GM18508 (cell line): ENCODE results near the gene PHYH.
"Not testable (repeated sequence)": the region's sequence is repeated elsewhere in the genome, so short reads cannot be mapped to it uniquely, and the experiment has no call there.

ENCODE experiments used
- ATAC-seq: cut with Tn5 transposase; IDR thresholded peaks from one replicate; pipeline ENCODE4 v1.9.1; 2021; ENCODE audit warnings: moderate number of reproducible peaks; ENCODE audit not compliant: insufficient read depth, unreplicated experiment

PHYH gene

DNA sequence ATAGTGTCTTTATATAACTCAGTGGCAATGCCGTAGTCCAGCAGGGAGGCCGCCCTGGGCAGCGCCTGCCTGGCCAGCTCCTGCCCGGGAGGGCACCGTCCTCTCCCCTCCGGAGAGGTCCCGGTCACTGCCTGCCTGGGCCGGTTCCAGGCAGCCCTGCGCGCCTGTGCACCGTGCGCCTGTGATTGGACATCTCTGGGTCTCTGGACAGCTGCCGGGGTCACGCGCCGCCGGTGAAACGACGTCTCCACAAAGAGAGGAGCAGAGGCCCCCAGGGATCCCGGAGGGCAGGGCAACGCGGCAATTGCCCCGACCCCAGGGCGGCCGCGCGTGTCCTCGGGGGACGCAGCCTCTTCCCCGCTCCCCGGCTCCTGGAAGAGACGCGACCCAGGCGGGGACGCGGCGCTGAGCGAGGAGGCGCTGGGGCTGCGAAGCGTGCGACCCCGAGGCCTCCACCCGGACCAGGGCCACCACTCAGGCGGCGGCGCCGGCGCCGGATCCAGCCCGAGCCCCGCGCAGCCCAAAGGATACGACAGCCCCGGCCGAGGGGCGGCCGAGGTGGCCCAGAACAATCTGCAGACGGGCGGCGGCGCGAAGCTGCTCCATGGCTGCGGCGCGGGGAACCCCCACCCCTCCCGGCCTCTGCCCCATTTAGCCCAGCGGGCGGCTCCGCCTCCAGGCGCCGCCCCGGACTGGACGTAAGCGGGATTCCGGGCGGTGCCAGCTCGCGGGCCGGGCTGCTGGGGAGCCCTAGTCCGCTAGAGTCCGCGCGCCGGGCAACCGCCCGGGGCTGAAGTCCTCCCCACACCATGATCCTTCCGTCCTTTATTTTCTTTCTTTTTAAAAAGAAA lies at the start of gene PHYH:
Gene PHYH (minus strand): TSS at position 628 of the 851 bp plus-strand sequence. CDS start 22 bp downstream, at position 606.
- ATAC-seq = peak; percentile 31

DNA sequence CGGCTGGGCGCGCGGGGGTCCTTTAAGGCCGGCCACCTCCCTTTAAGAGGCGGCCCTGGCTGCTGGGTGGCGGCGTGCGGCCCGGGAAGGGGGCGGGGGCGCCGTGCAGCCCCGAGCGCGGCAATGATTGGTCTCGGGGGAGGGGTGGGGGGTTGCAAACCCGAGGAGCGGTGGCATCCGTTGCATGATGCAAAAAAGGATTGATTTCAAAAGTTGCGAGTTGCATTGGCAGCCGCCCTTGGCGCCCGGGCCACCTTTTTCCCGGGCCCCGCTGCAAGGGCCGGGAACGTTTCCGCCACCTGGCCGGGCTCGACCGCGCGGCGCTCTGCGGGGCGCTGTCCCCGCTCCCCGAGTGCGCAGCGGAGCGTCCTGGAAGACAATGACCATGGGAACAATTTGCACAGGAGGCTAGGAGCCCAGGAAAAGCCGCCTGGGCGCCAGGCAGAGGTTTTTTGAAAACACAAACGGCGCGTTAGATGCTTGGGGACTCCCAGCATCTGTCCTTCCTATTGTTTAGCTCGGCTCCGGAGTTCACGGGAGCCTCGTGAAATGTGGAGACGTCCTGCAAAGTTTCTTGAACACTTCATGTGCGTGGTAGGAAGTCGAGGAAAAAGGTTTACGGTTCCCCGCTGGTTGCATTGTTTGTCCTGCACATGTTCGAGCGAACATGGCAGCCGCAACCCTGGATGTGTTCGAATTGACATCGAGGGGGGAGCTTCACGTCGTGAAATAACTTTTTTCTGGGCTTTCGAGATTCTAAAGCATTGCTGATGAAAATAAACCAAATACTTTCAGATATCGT lies 48.6 kb upstream of the PHYH start, which contains the start of gene SEPHS1:
Gene SEPHS1 (minus strand): TSS at position 78 of the 802 bp plus-strand sequence. CDS start 3,343 bp downstream, outside the sequence.
- no peak for ATAC-seq

DNA sequence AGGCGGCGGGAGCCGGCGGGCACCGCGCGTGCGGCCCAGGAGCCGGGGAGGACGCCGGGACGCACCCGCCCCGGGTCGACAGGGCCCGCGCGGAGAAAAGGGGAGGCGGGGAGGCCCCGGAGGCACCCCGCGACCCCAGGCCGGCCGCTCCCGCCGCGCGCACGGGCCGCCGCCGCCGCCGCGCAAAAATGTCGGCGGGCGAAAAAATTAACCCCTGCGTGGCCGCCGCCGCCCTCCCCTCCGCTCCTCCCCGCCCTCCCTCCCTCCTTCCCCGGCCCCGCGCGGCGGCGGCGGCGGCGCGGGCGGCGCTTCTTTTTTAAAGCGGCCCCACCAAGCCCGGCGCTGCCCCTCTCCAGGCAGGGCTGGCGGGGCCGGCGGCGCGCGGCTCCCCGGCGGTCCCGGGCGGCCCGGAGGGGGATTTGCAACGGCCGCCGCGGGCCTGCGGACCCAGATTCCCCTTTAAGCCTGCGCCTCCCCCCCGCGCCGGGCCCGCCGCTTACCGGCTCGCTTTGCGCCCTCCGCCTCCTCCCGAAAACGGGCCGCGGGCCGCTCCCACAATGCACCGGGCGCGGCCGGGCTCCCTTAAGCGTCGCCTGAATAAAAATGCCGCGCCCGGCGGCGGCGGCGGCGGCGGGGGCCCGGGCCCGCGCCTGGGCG lies 47.8 kb upstream of the PHYH start:
- no peak for ATAC-seq

DNA sequence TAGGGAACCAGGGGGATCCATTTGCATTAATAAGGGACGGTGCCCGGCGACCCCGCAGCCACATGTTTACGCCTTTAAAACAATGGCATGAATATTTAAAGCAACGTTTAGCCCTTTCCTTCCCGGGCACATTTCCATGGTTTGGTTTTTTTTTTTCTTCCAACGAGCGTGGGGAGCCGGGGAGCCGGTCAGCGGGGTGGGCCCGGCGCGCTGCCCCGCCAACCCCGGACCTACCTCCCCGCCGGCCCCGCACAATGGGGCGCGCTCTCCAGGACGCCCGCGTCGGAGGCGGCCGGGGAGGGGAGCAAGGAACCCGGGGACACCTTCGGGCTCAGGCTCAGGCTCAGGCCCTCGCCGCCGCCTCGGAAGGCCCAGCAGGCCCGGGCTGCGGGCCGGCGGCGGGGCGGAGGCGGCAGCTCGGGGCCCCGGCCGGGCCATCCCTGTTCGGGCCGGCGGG lies 47.2 kb upstream of the PHYH start:
- no peak for ATAC-seq

DNA sequence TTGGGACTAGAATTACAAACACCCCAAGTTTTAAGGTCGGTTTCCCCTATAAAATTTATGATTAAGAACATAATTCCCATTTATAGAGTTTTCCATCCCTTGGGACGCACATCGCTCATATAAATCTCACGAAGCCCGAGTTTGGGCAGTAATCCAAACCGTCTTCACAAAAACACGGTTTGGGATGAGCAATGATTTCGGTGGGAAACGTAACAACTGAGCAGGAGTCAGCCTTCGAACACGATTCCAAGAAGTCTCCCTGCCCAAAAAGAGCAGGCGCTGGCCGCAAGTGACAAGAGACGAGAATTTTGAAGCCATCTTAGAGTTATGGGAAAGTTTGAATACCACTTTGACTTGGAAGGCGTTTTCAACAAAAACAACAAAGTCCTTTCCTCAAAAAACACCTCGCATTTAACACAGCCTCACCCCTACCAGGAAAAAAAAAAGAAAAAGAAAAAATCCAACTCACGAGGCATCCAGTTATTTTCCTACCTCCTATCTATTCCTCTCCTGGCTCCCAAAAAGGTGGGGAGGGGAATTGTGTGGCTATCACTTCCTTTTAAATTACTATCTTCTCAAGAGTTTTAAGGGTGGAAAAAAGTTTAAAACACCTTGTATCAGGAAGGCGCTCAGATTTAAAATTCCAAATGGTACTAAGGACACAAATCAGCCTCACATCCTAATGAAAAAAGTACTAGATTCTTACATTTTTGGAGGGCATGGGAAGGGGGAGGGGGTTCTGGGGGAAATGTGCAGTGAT lies 46.6 kb upstream of the PHYH start:
- no peak for ATAC-seq

DNA sequence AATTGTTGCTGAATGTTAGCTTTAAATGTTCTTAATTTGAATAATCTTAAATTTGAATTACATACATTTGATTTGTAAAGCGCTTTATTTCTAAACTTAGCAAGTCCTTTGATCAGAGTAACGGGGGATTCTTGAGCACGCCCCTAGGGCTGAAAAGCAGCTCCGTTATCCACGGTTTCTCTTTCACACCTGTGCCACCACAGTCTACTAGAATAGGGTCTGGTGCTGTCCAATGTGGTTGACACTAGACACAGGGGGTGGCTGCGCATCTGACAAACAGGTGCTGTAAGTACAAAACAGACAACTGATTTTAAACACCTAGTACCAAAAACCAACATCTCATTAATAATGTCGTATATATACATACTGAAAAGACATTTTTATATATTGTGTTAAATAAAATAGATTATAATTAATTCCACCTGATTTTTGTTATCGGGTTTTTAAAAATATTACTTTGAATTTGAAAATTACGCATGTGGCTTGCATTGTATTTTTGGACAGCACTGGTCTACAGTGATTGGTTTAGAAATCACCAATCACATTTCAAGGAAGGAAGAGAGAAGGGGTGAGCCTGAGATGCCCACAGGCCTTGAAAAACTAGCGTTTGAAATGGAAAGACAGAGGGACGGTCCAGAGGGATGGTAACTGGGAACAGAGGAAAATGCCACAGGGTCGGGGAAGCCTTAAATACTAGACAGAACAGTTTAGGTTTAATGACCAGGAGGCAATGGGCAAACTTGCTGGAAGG lies 40.9 kb upstream of the PHYH start:
- peak; percentile 69 for ATAC-seq

DNA sequence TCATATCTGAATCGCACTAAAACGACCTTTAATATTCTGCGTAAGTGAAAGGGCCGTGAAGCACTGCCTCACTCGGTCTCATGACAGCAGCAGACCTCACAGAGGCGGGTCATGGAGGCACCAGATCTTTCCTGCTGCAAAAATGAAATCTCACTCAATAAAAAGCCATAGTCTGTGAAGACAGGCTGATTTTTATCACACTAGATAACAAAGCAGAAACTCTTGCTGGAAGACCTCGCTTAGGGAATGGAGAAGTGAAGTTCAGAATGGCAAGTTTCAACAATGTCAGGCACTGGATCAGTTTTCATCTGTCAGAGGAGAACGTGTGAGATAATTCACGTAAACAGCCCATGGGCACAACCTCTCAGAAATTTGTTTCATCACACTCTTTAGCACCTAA lies 40.2 kb upstream of the PHYH start:
- no peak for ATAC-seq

DNA sequence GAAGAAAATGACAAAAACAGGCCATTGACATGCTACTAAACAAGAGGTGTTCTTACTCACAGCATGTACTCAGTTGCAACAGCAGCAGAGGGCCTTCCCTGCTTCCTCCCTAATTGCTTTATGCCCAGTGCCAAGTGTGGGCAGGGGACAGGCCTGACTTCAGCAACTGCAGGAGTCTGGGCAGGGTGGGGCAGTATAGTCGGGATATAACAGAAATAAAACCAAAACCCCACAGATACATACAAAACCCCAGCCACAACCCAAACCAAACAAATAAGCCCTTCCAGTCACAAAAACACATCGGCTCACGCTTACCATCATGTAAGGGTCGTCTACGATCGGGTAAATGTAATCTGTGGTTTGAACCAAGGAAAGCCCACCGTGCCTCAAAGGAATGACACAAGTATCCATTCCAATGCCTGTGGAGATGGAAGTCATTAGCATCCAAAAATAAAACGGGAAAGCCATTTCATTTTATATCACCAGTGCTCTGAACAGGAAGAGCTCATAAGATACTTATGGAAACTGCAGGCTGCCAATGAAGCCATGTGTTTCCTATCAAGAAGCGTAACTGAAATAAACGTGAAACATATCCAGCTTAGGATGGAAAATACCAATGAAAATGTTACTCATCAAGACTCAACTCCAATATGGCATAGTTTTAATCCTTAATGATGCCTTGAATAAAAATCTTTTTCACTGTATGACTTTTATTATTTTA lies 38.7 kb upstream of the PHYH start:
- ATAC-seq = no peak

DNA sequence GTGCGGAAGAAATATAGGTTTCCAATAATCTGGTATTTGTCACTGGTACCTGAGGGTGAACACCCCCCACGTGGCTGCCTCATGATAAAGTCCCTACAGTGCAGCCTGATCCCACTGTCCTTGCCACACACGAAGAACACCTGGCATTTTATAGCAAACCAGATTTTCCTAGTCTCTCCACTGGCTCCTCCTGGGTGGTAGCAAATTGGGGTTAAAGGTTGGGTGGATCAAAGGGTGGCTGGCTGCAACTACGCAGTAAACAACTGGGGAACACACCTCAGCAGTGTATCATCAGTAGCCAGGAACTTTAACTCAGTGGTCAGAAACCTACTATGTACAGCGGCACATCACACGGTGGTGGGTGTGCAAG lies 37.9 kb upstream of the PHYH start:
- ATAC-seq = no peak

DNA sequence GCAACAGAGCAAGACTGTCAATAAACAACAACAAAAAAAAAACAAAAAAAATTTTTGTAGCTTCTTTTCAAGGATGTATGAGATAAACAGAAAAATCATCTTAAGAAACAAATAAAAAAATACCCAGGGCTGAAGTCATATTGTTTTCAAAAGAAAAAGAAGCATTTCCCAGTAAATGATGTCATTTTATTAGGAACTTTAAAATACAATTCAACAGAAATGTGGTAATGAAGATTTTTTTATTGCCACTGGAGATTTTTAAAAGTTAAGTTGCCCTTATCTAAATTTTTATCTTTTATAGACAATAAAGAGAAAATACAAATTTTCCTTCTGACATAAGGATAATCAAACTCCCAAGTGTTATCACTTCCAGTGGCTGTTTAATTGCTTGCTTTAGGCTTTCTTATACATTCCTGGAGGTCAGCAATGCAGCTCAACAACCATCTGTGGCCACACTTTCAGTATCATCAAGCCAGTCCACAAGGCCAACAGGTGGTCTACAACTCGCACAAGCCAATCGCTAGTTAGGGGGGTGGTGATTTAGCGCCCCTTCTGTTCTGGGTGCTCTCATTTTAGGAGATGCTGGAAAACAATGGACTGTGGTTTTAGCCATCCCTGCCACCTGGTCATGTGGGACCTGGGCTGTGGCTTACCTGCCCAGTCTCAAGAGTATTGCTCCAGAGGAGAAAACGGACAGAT lies 37.4 kb upstream of the PHYH start:
- no peak for ATAC-seq

DNA sequence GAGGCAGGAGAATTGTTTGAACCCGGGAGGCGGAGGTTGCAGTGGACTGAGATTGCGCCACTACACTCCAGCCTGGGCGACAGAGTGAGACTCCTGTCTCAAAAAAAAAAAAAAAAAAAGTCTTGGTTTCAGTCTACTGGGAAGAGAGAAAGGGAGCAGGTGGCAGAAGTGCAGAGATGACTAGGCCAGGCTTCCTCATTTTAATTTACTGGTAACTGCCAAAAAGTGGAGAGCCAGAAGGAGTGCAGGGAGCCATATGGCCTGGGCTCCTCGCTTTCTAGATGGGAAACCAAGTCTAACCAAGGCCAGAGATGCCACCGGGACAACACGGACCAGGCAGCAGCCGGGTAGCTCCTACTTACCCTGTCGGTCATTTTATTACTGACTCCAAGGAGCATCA lies 36.0 kb upstream of the PHYH start:
- no peak for ATAC-seq

DNA sequence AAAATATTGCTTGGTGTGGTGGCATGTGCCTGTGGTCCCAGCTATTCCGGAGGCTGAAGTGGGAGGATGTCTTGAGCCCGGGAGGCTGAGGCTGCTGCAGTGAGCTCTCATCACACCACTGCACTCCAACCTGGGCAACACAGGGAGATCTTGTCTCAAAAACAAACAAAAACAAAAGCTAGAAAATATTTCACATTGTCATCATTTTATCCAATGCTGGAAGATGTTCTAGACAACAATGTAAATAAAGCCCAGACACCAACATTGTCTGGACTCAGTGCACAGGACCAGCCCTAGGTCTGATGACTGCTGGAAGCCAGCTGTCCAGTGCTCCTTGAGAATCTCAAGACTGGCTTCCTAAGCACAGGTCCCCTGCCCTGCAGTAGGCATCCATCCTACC lies 34.7 kb upstream of the PHYH start:
- no peak for ATAC-seq

DNA sequence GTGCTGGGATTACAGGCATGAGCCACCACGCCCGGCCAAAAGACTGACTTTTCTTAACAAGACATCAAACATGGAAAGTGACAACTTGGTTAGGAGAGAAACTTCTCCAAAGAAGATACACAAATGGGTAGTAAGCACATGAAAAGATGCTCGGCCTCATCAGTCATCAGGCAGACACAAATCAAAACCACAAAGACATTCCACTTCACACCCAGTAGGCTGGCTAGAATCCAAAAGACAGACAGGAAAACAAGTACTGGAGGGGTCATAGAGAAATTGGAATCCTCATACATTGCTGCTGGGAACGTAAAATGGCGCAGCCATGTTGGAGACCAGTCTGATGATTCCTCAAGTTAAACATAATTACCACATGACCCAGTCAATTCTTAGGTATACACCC lies 31.8 kb upstream of the PHYH start:
- ATAC-seq = no peak

DNA sequence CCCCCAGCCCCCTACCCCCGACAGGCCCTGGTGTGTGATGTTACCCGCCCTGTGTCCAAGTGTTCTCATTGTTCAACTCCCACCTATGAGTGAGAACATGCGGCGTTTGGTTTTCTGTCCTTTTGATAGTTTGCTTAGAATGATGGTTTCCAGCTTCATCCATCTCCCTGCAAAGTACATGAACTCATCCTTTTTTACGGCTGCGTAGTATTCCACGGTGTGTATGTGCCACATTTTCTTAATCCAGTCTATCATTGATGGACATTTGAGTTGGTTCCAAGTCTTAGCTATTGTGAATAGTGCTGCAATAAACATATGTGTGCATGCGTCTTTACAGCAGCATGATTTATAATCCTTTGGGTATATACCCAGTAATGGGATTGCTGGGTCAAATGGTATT lies 31.1 kb upstream of the PHYH start:
- not testable (repeated sequence) for ATAC-seq

DNA sequence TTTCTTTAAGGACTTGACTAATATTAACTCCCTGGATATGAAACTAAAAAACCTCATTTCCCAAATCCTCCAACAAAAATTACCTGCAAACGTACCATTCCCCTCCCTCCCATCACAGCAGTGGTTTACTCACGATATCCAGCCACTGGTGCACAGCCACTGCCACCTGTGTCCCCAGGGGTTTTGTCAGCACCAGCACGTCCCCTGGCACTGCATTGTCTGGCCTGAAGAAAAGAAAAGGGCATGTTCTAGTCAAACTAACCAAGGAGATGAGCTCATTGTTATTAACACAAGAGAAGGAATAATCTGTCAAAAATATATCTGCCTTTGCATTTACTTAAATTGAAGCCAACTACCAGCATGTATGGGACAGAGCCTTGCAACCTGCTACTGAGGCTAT lies 29.7 kb upstream of the PHYH start:
- ATAC-seq = no peak

DNA sequence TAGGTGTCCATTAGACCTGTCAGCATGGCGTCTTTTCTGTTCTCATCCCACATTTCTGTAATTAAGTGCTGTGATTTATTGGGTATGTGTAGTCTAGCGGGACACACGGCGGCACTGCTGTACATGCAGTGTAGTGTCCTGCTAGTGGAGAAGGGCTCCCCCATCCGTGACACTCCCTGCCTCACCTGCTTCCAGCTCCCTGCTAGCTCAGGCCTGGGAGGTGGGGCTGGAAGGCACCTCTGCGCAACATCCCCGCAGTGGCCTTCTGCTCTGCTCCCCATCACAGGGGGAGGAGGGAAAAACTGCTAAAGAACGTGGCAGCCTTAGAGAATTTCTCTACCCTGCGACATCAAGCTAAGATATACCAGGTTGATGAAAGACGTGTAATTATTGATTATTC lies 28.7 kb upstream of the PHYH start:
- no peak for ATAC-seq

DNA sequence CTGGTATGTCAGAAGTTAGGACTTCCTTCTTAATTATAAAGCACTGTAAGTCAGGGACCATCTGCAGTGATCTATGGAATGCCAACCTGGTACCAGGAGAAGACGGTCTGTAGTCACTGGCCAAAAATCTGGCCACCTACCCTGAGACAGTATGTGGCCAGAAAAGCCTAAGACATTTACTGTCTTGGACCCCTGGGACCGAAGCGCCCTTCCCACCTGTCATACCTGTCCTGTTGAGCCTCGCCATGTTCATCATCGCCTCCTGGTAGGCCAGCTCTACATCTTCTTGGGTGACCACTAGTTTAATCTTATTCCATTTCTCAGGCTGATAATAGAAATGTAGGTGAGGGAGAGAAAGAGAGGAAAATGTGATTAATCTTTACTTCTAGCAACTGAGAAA lies 28.3 kb upstream of the PHYH start:
- no peak for ATAC-seq

DNA sequence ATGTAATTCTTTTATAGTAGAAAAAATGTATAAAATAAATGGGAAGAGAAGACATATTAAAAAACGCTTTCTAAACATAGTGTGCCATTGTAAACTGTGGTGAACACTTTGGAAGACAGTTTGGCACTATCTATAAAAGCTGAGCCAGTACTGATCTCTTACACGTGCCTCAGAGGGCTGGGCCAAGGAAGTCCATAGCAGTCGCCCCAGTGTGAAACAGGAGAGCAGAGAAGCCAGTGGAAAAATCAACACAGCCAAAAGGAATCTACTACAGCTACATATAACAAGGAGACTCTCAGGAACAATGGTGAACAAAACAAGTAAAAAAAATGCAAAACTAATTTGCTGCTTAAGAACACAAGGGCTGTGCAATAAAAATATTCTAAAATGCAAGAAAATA lies 27.7 kb upstream of the PHYH start:
- ATAC-seq = no peak
